H1 (cell line): ENCODE results near the gene MYO9A. TPM values are rescaled to one million over a fixed set of nuclear protein-coding genes. Genes with fewer than 3 reads are reported as not detected.

Experiments
- CTCF ChIA-PET: fragments of 300-600 bp; sonication (Branson Sonifier 250); formaldehyde crosslinking; loops from one replicate; lab custom pipeline; 2021; ENCODE audit not compliant: partially characterized antibody; lab: Charles Lee
- POLR2A ChIA-PET: fragments of 300-600 bp; sonication (Branson Sonifier 250); formaldehyde crosslinking; loops from one replicate; lab custom pipeline; 2021; ENCODE audit warnings: inconsistent platforms; ENCODE audit not compliant: partially characterized antibody; lab: Charles Lee
- DNase-seq, 2 experiments: peaks; one replicate each; pipeline versions ENCODE4 v3.0.0 to v3.0.0-alpha.2; 2010 to 2022; ENCODE audit warnings: low spot score in 2 of 2, low read depth in 1 of 2, mixed read lengths in 1 of 2
- FAIRE-seq: peaks from 2 replicates; lab custom pipeline; 2011; peaks lifted over from hg19 to GRCh38; lab: Jason Lieb, UNC
- H2AFZ ChIP-seq: 2 replicates; pipeline ENCODE4 v1.8.1; 2012; ENCODE audit warnings: low read length, inconsistent platforms
- H2AK5ac ChIP-seq: 2 replicates; pipeline ENCODE4 v1.6.1; 2013; ENCODE audit warnings: low read depth, low read length
- H2BK120ac ChIP-seq: replicated peaks from 2 replicates; pipeline ENCODE3; 2013; ENCODE audit warnings: low read depth, low read length, inconsistent platforms
- H2BK12ac ChIP-seq: 2 replicates; pipeline ENCODE4 v1.6.1; 2013; ENCODE audit warnings: low read depth, low read length
- H2BK15ac ChIP-seq: 2 replicates; pipeline ENCODE4 v1.6.1; 2013; ENCODE audit warnings: low read length
- H2BK20ac ChIP-seq: 2 replicates; pipeline ENCODE4 v1.6.1; 2013; ENCODE audit warnings: low read length
- H2BK5ac ChIP-seq: 2 replicates; pipeline ENCODE4 v1.6.1; 2013; ENCODE audit warnings: low read depth, low read length
- H3K14ac ChIP-seq: 2 replicates; pipeline ENCODE4 v1.6.1; 2013; ENCODE audit warnings: inconsistent platforms; ENCODE audit not compliant: insufficient read length
- H3K18ac ChIP-seq: 2 replicates; pipeline ENCODE4 v1.6.1; 2013; ENCODE audit warnings: low read length; ENCODE audit errors: extremely low read depth
- H3K23ac ChIP-seq: 2 replicates; pipeline ENCODE4 v1.6.1; 2013; ENCODE audit warnings: inconsistent platforms; ENCODE audit not compliant: insufficient read length
- H3K23me2 ChIP-seq: 2 replicates; pipeline ENCODE4 v1.6.1; 2013; ENCODE audit warnings: low read depth, low read length
- H3K27ac ChIP-seq: 2 replicates; pipeline ENCODE4 v1.6.1; 2011; ENCODE audit warnings: low read depth, low read length, inconsistent platforms
- H3K27me3 ChIP-seq, 4 experiments: replicated peaks in 1 of 4; 1 replicate in 1 of 4; 2 replicates in 3 of 4; pipeline versions ENCODE4 v1.6.1 to v1.8.1; 2011 to 2013; ENCODE audit warnings: low read length in 3 of 4, mild to moderate bottlenecking in 3 of 4, inconsistent platforms in 2 of 4, mixed read lengths in 2 of 4, moderate library complexity in 1 of 4; ENCODE audit not compliant: control insufficient read depth in 3 of 4, insufficient read depth in 3 of 4; ENCODE audit errors: extremely low read depth in 1 of 4
- H3K36me3 ChIP-seq, 4 experiments: 2 replicates each; pipeline versions ENCODE4 v1.6.1 to v1.8.1; 2011 to 2013; ENCODE audit warnings: mild to moderate bottlenecking in 4 of 4, low read length in 3 of 4, moderate library complexity in 2 of 4, control low read depth in 1 of 4, inconsistent platforms in 1 of 4; ENCODE audit not compliant: insufficient read depth in 4 of 4, control insufficient read depth in 2 of 4
- H3K4ac ChIP-seq: replicated peaks from 2 replicates; pipeline ENCODE3; 2013; ENCODE audit warnings: low read length, low read depth, mixed read lengths, inconsistent platforms; ENCODE audit not compliant: insufficient read length
- H3K4me1 ChIP-seq, 4 experiments: replicated peaks in 1 of 4; 1 replicate in 1 of 4; 2 replicates in 3 of 4; pipeline versions ENCODE4 v1.6.1 to v1.8.1; 2011 to 2013; ENCODE audit warnings: low read length in 3 of 4, inconsistent platforms in 2 of 4, mixed read lengths in 1 of 4; ENCODE audit not compliant: insufficient read depth in 4 of 4, control insufficient read depth in 3 of 4
- H3K4me2 ChIP-seq, 2 experiments: 2 replicates each; pipeline versions ENCODE4 v1.6.1 to v1.8.1; 2011 to 2013; ENCODE audit warnings: low read depth in 2 of 2, low read length in 2 of 2, control low read depth in 1 of 2, inconsistent platforms in 1 of 2, mild to moderate bottlenecking in 1 of 2; ENCODE audit not compliant: insufficient read depth in 1 of 2
- H3K4me3 ChIP-seq, 4 experiments: fragments of 200-600, 300-600 bp in 1 of 4; sonication (generic), shearing (Covaris generic), sonication (Bioruptor Twin) in 1 of 4; 2 replicates each; pipeline versions ENCODE4 v1.5.1 to v1.8.1; 2011 to 2016; ENCODE audit warnings: low read length in 4 of 4, low read depth in 3 of 4, control low read depth in 2 of 4, inconsistent platforms in 2 of 4, mild to moderate bottlenecking in 2 of 4, mixed read lengths in 1 of 4, moderate library complexity in 1 of 4; ENCODE audit not compliant: insufficient read depth in 2 of 4; ENCODE audit errors: extremely low read depth in 1 of 4
- H3K56ac ChIP-seq: replicated peaks from 2 replicates; pipeline ENCODE3; 2013; ENCODE audit warnings: low read depth, mild to moderate bottlenecking, mixed read lengths, low read length, inconsistent platforms; ENCODE audit not compliant: insufficient read length
- H3K79me1 ChIP-seq: 2 replicates; pipeline ENCODE4 v1.6.1; 2013; ENCODE audit warnings: low read depth, low read length, control low read depth
- H3K79me2 ChIP-seq, 2 experiments: 2 replicates each; pipeline versions ENCODE4 v1.6.1 to v1.8.1; 2012 to 2013; ENCODE audit warnings: low read length in 2 of 2, mild to moderate bottlenecking in 2 of 2, inconsistent platforms in 1 of 2; ENCODE audit not compliant: insufficient read depth in 2 of 2, control insufficient read depth in 1 of 2
- H3K9ac ChIP-seq, 4 experiments: replicated peaks in 1 of 4; 1 replicate in 1 of 4; 2 replicates in 3 of 4; pipeline versions ENCODE4 v1.6.1 to v1.8.1; 2011 to 2013; ENCODE audit warnings: low read depth in 3 of 4, low read length in 3 of 4, control low read depth in 2 of 4, mild to moderate bottlenecking in 2 of 4, moderate library complexity in 2 of 4, inconsistent platforms in 1 of 4; ENCODE audit errors: extremely low read depth in 1 of 4
- H3K9me3 ChIP-seq, 2 experiments: 2 replicates each; pipeline versions ENCODE4 v1.6.1 to v1.8.1; 2012 to 2013; ENCODE audit warnings: mild to moderate bottlenecking in 2 of 2, moderate library complexity in 2 of 2, control low read depth in 1 of 2, inconsistent platforms in 1 of 2, low read depth in 1 of 2, low read length in 1 of 2, mixed read lengths in 1 of 2; ENCODE audit not compliant: insufficient read depth in 2 of 2
- H4K20me1 ChIP-seq, 2 experiments: replicated peaks in 1 of 2; 2 replicates each; pipeline versions ENCODE3 to v1.8.1; 2011 to 2013; ENCODE audit warnings: inconsistent platforms in 2 of 2, low read length in 2 of 2, mild to moderate bottlenecking in 1 of 2; ENCODE audit not compliant: insufficient read depth in 2 of 2, control insufficient read depth in 1 of 2
- H4K5ac ChIP-seq: 2 replicates; pipeline ENCODE4 v1.6.1; 2013; ENCODE audit warnings: low read length, low read depth, mixed read lengths, inconsistent platforms; ENCODE audit not compliant: insufficient read length
- H4K8ac ChIP-seq: 2 replicates; pipeline ENCODE4 v1.8.0; 2013; ENCODE audit warnings: mild to moderate bottlenecking, moderate library complexity, low read length, inconsistent platforms; ENCODE audit not compliant: insufficient read depth; ENCODE audit errors: extremely low read depth
- H4K91ac ChIP-seq: replicated peaks from 2 replicates; pipeline ENCODE3; 2013; ENCODE audit warnings: low read length, mixed read lengths, inconsistent platforms; ENCODE audit not compliant: insufficient read length
- WGBS, 2 experiments: shearing (Covaris generic) in 1 of 2; methylation state at CpG; one replicate each; pipeline versions ENCODE4 v1.1.6 to v1.1.7; 2013 to 2015; ENCODE audit warnings: low lambda C conversion rate in 2 of 2, mixed read lengths in 2 of 2, inconsistent platforms in 1 of 2, low coverage in 1 of 2, missing lambda C conversion rate in 1 of 2; ENCODE audit not compliant: insufficient replicate concordance in 2 of 2, insufficient coverage in 1 of 2, insufficient read length in 1 of 2; ENCODE audit errors: extremely low coverage in 1 of 2, missing lambda C conversion rate in 1 of 2; 5-methylcytosine and 5-hydroxymethylcytosine counted together
- polyA plus RNA-seq, 7 experiments: library from polyadenylated mRNA; depleted of rRNA in 3 of 7; stranded (reverse) in 5 of 7; unstranded in 2 of 7; fragments of >200 nt in 5 of 7; fragments of 200-250 nt in 2 of 7; gene quantifications; 1 replicate in 5 of 7; 2 replicates in 1 of 7; 4 replicates in 1 of 7; pipeline versions ENCODE4 v1.2.1 to v1.2.3, GENCODE V29; 2011 to 2013; ENCODE audit warnings: missing spikeins in 2 of 7, mixed read lengths in 2 of 7
- total RNA-seq: library from RNA; stranded (reverse); fragmentation: NEBNext Ultra II Directional; extraction: Animal tissue kit (Norgen Biotek cat#: 25700); gene quantifications from 2 replicates; pipeline ENCODE4 v1.2.1, GENCODE V29; 2021

The MYO9A gene
- total and polyA plus RNA-seq, 2 of the 8 experiments (the other 6 are each of a cell fraction or from before 2014, with no cell fraction given), result 3.9 to 26.0 TPM

DNA sequence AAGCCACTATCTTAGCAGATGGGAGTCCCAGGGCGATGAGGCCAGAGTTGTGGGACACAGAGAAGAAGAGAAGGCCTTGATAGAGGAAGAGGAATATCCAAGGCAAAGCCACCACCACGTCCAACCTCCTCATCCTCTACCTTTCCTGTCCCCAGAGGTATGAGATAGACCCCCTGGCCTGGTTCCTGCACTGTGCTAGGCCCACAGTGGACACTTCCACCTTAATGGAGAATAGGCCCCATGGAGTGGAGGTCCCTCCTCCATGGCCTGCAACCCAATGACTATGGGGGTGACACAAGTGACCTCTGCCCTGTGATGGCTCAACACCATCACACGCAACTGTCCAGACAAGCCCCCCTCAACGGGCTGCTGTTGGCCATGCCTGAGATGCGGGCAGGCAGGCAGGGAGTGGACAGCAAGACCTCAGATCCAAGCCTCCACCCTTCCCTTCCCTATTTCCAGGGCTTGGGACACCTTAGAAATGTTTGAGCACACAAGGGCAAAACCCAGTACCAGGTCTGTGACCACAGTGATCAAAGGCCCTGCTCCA, 42.8 kb upstream of the MYO9A start:
- WGBS, 2 experiments, result 87% methylated on average over 5 of the region's 5 CpGs; no CpG with 5 or more reads in 1 of the 2 experiments
- no peak overlapping the region; the same call in 1 of the 2 replicates for H4K8ac ChIP-seq
- H2AK5ac ChIP-seq, result no peak overlapping the region
- no peak overlapping the region for H3K4me3 ChIP-seq
- FAIRE-seq, result no peak
- no peak overlapping the region for H3K14ac ChIP-seq
- no peaks in the 10 kb centered on the region for H3K79me2 ChIP-seq
- no peak overlapping the region for H2AFZ ChIP-seq
- no peaks in the 10 kb centered on the region for H3K79me1 ChIP-seq
- no peak overlapping the region for H3K56ac ChIP-seq
- H2BK20ac ChIP-seq, result no peak overlapping the region
- H3K18ac ChIP-seq, result no peak overlapping the region
- no peak overlapping the region for H2BK5ac ChIP-seq
- H3K4me1 ChIP-seq, result no peaks in the 10 kb centered on the region
- POLR2A ChIA-PET, result interaction anchor here (0.6 kb wide), 1 partner anchor 353 kb away, joined by 3 read pairs; no protein-coding TSS in a partner anchor
- no peaks in the 10 kb centered on the region for H3K9me3 ChIP-seq
- no peak overlapping the region for H3K4me2 ChIP-seq
- peak in 1 of 2 experiments; percentile 24 for DNase-seq
- H3K27me3 ChIP-seq, result 0 out of 7 replicates have a peak, but pooled peaks cover 0 to under 1% (median 0%) of the 10 kb centered on the region in 4 experiments
- H4K20me1 ChIP-seq, result no peaks in the 10 kb centered on the region
- H4K5ac ChIP-seq, result no peak overlapping the region
- no peak overlapping the region for H2BK120ac ChIP-seq
- H3K27ac ChIP-seq, result no peak overlapping the region
- CTCF ChIA-PET, result interaction anchor here (1.6 kb wide), 1 partner anchor 13 kb away, joined by 4 read pairs; no protein-coding TSS in a partner anchor
- no peak overlapping the region for H3K4ac ChIP-seq
- no peaks in the 10 kb centered on the region for H3K36me3 ChIP-seq
- no peak overlapping the region for H3K23ac ChIP-seq
- no peak overlapping the region for H4K91ac ChIP-seq
- H3K23me2 ChIP-seq, result no peaks in the 10 kb centered on the region; the same call in 1 of the 2 replicates
- no peak overlapping the region for H2BK12ac ChIP-seq
- H2BK15ac ChIP-seq, result no peak overlapping the region
- no peak overlapping the region for H3K9ac ChIP-seq
